HepG2 (cell line): ENCODE results near the gene CNBD2. TPM values are rescaled to one million over a fixed set of nuclear protein-coding genes. Genes with fewer than 3 reads are reported as not detected.
A peak's percentile ranks its signal among the peaks of the same experiment; 100 is the strongest.

ENCODE experiments used
- BCL6 ChIP-seq: IDR thresholded peaks from 2 replicates; pipeline ENCODE4 v1.6.1; 2016; ENCODE audit warnings: missing genetic modification reagents, missing compliant biosample characterization
- BRCA1 ChIP-seq: sonication (generic); formaldehyde crosslinking; IDR thresholded peaks from 2 replicates; pipeline ENCODE4 v1.4.0; 2020; ENCODE audit warnings: missing genetic modification reagents
- MXD4 ChIP-seq: IDR thresholded peaks from 2 replicates; pipeline ENCODE4 v1.6.1; 2016; ENCODE audit warnings: mild to moderate bottlenecking, missing biosample characterization, missing genetic modification reagents
- NONO ChIP-seq, 2 experiments: fragments of 450-650 bp in 1 of 2; sonication (generic) in 1 of 2; formaldehyde crosslinking in 1 of 2; IDR thresholded peaks in 1 of 2; conservative IDR thresholded peaks in 1 of 2; 2 replicates each; pipeline versions ENCODE4 v1.6.1 to v1.8.0; 2017 to 2022; ENCODE audit warnings: mild to moderate bottlenecking in 1 of 2, missing genetic modification reagents in 1 of 2, moderate library complexity in 1 of 2
- POLR2G ChIP-seq: fragments of 200-400 bp; formaldehyde crosslinking; IDR thresholded peaks from 2 replicates; pipeline ENCODE4 v1.6.1; 2018; ENCODE audit warnings: mild to moderate bottlenecking, low read depth, low read length, moderate library complexity
- SAP130 ChIP-seq: IDR thresholded peaks from 2 replicates; pipeline ENCODE4 v1.6.1; 2016; ENCODE audit warnings: low read depth
- STAG1 ChIP-seq: sonication (generic); formaldehyde crosslinking; IDR thresholded peaks from 2 replicates; pipeline ENCODE4 v1.4.0; 2020; ENCODE audit warnings: missing genetic modification reagents
- ZBTB3 ChIP-seq: sonication (generic); formaldehyde crosslinking; IDR thresholded peaks from 2 replicates; pipeline ENCODE4 v1.4.0; 2020; ENCODE audit warnings: low read depth, mild to moderate bottlenecking, moderate library complexity, missing genetic modification reagents, borderline replicate concordance
- ZNF335 ChIP-seq: sonication (generic); formaldehyde crosslinking; IDR thresholded peaks from 2 replicates; pipeline ENCODE4 v1.4.0; 2020; ENCODE audit warnings: missing genetic modification reagents
- ZNF629 ChIP-seq: sonication (generic); formaldehyde crosslinking; conservative IDR thresholded peaks from 2 replicates; pipeline ENCODE4 v1.5.0; 2020; ENCODE audit warnings: missing genetic modification reagents
- ZNF747 ChIP-seq: sonication (generic); formaldehyde crosslinking; IDR thresholded peaks from 2 replicates; pipeline ENCODE4 v1.8.1; 2023; ENCODE audit warnings: missing genetic modification reagents, mild to moderate bottlenecking, borderline replicate concordance
- ZNF777 ChIP-seq: sonication (generic); formaldehyde crosslinking; IDR thresholded peaks from 2 replicates; pipeline ENCODE4 v1.4.0; 2020; ENCODE audit warnings: missing genetic modification reagents
- polyA plus RNA-seq, 8 experiments: library from polyadenylated mRNA; depleted of rRNA in 3 of 8; stranded (reverse) in 7 of 8; unstranded in 1 of 8; fragments of >200 nt; fragmentation: Illumina TruSeq in 4 of 8; extraction: Trizol in 4 of 8; gene quantifications; 2 replicates each; pipeline versions ENCODE4 v1.2.1 to v1.2.3, GENCODE V29; 2011 to 2016; ENCODE audit warnings: low read depth in 4 of 8, missing spikeins in 1 of 8, mixed read lengths in 1 of 8; ENCODE audit not compliant: insufficient read depth in 1 of 8
- total RNA-seq, 5 experiments: library from RNA; depleted of rRNA; stranded (reverse); fragments of >200 nt; fragmentation: Illumina TruSeq; extraction: Trizol; gene quantifications; 2 replicates each; pipeline ENCODE4 v1.2.3, GENCODE V29; 2016; ENCODE audit warnings: low read depth in 1 of 5
- TF ChIP-seq, protein P1 (sequence below): sonication (generic); formaldehyde crosslinking; IDR thresholded peaks from 2 replicates; pipeline ENCODE4 v1.5.0; 2020; ENCODE audit warnings: mild to moderate bottlenecking, missing genetic modification reagents, borderline replicate concordance
- TF ChIP-seq, protein P2 (sequence below): IDR thresholded peaks from 2 replicates; pipeline ENCODE4 v1.6.1; 2016; ENCODE audit warnings: mild to moderate bottlenecking
- TF ChIP-seq, protein P3 (sequence below): sonication (generic); formaldehyde crosslinking; IDR thresholded peaks from 2 replicates; pipeline ENCODE4 v1.5.1; 2020; ENCODE audit warnings: missing genetic modification reagents, mild to moderate bottlenecking, borderline replicate concordance
- TF ChIP-seq, protein P4 (sequence below): sonication (generic); formaldehyde crosslinking; IDR thresholded peaks from 2 replicates; pipeline ENCODE4 v1.4.0; 2020; ENCODE audit warnings: missing genetic modification reagents, borderline replicate concordance

The CNBD2 gene
- total and polyA plus RNA-seq, 2 of the 13 experiments (the other 11 are each of a cell fraction or from before 2014, with no cell fraction given): 12.4 to 22.8 TPM

DNA sequence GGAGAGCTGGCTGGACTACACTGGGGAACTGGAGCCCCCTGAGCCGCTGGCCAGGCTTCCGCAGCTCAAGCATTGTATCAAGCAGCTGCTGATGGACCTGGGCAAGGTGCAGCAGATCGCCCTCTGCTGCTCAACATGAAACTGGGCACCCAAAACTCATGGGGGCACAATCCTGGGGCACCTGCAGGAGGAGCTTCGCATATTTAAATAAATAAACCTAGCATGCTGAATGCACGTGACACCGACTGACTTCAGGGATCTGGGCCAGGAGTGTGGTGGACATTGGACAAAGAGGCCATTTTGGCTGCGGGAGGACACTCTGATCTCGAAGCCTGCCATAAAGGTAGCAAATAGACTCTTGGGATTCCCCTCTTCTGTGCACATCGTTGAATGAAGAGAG, 20.9 kb upstream of the CNBD2 start (continued):
- TF ChIP-seq, protein P1, sequence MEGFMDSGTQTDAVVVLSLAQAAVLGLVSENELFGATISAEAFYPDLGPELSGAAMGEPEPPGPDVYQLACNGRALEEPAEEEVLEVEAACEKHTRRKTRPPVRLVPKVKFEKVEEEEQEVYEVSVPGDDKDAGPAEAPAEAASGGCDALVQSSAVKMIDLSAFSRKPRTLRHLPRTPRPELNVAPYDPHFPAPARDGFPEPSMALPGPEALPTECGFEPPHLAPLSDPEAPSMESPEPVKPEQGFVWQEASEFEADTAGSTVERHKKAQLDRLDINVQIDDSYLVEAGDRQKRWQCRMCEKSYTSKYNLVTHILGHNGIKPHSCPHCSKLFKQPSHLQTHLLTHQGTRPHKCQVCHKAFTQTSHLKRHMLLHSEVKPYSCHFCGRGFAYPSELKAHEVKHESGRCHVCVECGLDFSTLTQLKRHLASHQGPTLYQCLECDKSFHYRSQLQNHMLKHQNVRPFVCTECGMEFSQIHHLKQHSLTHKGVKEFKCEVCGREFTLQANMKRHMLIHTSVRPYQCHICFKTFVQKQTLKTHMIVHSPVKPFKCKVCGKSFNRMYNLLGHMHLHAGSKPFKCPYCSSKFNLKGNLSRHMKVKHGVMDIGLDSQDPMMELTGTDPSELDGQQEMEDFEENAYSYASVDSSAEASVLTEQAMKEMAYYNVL (CRISPR knock-in tag): no peak
- TF ChIP-seq, protein P2, sequence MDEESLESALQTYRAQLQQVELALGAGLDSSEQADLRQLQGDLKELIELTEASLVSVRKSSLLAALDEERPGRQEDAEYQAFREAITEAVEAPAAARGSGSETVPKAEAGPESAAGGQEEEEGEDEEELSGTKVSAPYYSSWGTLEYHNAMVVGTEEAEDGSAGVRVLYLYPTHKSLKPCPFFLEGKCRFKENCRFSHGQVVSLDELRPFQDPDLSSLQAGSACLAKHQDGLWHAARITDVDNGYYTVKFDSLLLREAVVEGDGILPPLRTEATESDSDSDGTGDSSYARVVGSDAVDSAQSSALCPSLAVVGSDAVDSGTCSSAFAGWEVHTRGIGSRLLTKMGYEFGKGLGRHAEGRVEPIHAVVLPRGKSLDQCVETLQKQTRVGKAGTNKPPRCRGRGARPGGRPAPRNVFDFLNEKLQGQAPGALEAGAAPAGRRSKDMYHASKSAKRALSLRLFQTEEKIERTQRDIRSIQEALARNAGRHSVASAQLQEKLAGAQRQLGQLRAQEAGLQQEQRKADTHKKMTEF (CRISPR knock-in tag): no peak
- TF ChIP-seq BCL6 (CRISPR knock-in tag) (no peak), ZNF629 (CRISPR knock-in tag) (no peak), ZNF747 (CRISPR knock-in tag) (no peak), BRCA1 (CRISPR knock-in tag) (no peak), ZNF335 (CRISPR knock-in tag) (no peak), STAG1 (CRISPR knock-in tag) (peak; percentile 52), ZNF777 (CRISPR knock-in tag) (no peak), SAP130 (CRISPR knock-in tag) (no peak), NONO (IDR thresholded peaks at IDR 0.05) (no peak), NONO (CRISPR knock-in tag; conservative IDR thresholded peaks at IDR 0.05) (peak; percentile 53; the same call in 1 of the 2 replicates), ZBTB3 (no peak), POLR2G (no peak), MXD4 (CRISPR knock-in tag) (no peak)
- TF ChIP-seq, protein P3, sequence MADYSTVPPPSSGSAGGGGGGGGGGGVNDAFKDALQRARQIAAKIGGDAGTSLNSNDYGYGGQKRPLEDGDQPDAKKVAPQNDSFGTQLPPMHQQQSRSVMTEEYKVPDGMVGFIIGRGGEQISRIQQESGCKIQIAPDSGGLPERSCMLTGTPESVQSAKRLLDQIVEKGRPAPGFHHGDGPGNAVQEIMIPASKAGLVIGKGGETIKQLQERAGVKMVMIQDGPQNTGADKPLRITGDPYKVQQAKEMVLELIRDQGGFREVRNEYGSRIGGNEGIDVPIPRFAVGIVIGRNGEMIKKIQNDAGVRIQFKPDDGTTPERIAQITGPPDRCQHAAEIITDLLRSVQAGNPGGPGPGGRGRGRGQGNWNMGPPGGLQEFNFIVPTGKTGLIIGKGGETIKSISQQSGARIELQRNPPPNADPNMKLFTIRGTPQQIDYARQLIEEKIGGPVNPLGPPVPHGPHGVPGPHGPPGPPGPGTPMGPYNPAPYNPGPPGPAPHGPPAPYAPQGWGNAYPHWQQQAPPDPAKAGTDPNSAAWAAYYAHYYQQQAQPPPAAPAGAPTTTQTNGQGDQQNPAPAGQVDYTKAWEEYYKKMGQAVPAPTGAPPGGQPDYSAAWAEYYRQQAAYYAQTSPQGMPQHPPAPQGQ (CRISPR knock-in tag): no peak
- TF ChIP-seq, protein P4, sequence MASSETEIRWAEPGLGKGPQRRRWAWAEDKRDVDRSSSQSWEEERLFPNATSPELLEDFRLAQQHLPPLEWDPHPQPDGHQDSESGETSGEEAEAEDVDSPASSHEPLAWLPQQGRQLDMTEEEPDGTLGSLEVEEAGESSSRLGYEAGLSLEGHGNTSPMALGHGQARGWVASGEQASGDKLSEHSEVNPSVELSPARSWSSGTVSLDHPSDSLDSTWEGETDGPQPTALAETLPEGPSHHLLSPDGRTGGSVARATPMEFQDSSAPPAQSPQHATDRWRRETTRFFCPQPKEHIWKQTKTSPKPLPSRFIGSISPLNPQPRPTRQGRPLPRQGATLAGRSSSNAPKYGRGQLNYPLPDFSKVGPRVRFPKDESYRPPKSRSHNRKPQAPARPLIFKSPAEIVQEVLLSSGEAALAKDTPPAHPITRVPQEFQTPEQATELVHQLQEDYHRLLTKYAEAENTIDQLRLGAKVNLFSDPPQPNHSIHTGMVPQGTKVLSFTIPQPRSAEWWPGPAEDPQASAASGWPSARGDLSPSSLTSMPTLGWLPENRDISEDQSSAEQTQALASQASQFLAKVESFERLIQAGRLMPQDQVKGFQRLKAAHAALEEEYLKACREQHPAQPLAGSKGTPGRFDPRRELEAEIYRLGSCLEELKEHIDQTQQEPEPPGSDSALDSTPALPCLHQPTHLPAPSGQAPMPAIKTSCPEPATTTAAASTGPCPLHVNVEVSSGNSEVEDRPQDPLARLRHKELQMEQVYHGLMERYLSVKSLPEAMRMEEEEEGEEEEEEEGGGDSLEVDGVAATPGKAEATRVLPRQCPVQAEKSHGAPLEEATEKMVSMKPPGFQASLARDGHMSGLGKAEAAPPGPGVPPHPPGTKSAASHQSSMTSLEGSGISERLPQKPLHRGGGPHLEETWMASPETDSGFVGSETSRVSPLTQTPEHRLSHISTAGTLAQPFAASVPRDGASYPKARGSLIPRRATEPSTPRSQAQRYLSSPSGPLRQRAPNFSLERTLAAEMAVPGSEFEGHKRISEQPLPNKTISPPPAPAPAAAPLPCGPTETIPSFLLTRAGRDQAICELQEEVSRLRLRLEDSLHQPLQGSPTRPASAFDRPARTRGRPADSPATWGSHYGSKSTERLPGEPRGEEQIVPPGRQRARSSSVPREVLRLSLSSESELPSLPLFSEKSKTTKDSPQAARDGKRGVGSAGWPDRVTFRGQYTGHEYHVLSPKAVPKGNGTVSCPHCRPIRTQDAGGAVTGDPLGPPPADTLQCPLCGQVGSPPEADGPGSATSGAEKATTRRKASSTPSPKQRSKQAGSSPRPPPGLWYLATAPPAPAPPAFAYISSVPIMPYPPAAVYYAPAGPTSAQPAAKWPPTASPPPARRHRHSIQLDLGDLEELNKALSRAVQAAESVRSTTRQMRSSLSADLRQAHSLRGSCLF: no peak
